HG03108 (cell line): ENCODE measurements around the gene MAT1A.

Experiments used
- ATAC-seq: cut with Tn5 transposase; IDR thresholded peaks from one replicate; pipeline ENCODE4 v1.9.1; 2021; ENCODE audit warnings: moderate library complexity; ENCODE audit not compliant: unreplicated experiment

The MAT1A gene

DNA sequence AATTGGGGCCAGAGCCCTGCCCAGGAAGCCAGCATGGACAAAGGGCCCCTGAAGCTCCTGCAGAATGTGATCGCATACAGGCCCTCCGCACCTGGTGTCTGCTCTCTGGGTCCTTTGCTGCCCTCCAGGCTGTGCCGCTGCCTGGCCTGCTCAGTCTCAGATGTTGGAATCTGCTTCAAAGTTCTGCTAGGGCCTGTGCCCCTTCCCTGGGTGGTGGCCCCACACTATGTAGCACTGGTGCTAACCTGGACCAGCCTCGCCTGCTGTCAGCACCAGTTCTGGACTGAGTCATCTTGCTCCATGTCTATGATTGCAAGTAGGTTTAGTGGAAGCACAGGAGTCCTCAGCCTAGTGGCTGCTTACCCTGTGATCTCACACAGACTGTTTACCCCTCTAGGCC is 6.3 kb downstream of the MAT1A start:
- ATAC-seq: no peak

DNA sequence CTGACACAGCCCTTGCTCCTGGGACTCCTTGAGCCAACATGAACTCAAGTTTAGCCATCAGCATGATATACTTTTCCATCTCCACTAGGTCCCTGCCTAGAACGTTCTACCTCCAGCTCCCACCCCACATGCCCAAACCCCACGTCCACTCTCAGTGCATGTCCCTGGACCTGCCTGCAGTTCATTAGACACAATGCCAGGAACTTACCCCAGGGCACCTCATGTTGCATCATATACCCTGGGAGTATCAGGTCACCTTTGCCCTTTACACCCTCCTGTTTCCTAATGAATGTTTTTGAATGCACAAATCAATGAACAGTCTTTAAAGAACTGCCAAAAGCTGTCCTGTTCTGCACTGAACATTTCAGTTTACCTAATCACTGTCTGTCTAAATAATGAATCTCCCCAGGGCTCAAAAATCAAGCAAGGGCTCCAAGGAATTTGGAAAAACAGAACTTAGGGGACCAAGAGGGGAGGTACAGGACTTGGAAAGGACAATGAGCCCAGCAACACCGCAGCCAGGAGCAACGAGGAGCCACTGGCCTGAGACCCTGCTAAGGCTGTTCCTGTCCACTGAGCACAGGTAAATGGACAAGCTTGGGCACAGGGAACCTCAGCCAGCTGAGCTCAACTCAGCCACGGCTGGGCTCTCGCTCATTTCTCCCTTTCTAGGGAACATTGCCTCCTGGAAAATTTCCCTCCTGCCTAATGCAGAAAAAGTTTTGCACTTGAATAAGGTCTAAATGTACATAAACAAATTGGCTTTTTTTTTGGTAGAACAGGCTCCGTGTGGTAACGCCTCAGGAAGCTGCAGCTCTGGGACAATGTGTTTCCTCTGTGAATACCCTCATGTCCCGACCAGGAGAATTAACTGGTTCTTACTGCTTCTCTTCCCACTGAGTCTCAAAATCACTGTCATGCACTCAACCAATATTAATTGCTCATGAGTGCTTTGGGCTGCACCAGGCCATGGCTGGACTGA is 7.4 kb downstream of the MAT1A start:
- no peak for ATAC-seq

DNA sequence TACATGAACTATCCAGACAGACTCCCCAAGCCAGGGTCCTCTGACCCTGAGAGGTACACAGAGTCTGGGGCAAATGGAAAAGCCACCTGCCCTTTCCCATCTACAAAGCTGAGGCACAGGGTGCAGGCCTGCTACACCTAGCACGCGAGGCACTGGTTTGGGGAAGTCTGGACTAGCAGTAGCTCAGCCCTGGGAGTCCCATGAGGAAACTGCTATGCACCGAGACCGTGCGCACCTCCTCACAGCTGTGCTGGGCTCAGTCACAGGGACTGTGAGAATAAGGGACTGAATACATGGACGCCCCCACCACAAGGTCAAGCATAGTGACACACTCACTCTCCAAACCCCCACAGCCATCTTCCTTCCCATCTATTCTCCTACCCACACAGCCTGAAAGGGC is 8.2 kb downstream of the MAT1A start:
- peak; percentile 73 for ATAC-seq

DNA sequence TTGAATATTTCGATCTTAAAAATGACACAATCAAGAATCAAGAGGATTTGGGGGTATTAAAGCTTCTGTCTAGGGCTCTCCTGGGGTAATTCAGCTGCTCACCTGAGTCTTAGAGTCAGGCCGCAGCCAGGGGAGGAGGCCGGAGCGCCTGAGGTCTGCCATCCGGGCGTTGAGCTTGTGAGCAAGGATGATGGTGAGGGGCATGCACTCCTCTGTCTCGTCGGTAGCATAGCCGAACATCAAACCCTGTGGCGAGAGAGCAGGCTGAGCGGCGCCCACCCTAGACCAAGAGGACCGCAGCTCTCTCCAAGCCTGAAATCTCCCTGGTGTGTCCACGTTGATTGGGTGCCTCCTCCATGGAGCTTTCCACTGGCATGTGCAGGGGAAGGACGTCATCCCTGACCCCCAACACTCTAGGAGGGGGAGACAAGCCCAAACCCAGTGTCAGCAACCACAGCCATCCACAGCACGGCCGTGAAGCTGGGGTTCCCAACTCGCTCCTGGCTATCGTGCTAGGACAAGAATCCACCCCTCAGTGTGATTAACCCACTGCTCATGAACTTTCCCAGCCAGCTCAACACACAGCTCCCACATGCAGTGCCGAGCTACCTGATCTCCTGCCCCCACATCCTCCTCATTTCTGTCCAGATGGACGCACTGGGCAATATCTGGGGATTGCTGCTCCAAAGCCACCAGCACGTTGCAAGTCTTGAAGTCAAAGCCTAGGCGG is 9.2 kb downstream of the MAT1A start:
- ATAC-seq: no peak

DNA sequence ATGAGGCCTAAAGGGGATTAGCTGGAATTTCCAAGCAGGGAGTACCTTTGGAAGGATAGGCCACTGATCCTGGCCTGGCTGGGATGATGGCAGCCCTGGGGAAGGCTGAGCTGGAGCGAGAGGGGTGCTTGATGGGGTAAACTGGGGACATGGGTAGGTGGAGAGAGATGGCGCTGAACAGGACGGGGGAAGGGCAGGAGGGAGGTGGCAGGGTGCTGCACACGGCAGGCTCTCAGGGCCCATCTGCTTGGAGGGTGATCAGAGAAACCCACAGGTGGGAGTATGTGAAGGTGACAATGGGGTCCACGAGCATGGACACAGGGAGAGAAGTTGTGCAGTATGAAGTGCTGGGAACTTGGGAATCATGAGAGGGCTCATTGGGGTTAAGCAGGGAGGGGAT is 10.3 kb downstream of the MAT1A start:
- ATAC-seq: no peak

DNA sequence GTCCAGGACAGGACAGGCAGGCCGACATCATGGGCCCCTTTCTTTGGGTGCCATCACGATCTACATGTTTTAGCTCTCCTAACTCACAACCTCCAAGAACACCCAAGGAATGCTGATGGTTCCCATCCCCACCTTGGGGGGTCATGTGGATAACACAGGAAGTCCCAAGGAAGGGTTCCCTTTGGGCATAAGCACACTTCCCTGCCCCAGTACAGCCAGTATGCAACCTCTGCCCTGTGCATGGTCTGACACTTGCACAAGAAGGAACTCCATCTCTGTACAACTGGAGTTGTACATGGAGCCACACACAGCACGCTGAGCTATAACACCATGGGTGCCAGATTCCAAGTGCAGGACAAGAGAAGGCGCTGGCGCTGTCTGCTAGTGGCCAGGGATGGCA is 11.0 kb downstream of the MAT1A start:
- no peak for ATAC-seq

DNA sequence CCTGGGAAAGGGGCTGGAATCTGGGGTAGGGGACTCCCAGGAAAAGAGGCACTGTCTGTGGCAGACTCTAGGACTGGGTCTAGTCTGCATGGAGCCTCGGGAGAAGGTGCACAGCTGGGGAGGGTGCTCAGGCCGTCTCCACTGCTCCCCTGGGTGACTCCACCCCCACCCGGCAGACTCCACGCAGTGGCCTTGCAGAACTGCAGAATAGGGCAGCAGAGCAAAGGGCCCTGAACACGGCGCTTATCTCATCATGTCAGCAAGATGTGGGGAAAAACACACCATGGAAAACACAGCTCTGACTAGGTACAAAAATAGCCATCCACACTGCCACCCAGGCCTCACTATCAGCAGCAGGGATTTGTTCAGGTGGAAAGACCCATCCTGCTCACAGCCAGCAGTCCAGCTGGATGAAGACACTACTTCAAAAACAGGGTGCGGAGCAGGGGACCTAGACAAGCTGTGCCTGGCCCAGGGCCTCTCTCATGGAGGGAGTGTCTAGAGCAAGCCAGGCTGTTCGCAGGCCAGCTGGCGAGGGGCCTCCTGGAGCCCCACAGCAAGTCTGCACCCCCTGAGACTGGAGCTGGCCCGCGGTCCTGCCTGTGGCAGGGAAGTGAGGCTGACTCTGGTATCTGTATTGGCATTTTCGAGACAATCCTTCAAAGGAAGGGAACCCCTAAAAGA is 11.7 kb downstream of the MAT1A start:
- ATAC-seq: no peak

DNA sequence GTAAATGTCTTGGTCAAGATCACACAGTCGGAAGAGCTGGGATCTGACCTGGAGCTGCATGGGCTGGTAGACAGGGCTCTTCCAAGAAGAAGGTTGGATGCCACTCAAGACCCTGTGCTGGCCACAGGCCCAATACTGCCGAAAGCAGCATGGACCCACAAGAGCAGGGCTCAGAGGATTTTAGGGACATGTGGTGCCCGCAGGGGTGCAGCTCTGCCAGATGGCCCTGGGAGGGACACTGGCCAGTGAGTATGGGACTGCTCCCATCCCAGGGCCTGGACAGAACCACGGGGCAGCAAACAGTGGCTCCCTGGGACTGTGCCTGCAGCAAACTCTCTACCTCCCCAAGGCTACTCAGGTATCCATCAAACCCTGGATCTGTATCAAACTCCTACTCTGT is 12.4 kb downstream of the MAT1A start:
- ATAC-seq: no peak

DNA sequence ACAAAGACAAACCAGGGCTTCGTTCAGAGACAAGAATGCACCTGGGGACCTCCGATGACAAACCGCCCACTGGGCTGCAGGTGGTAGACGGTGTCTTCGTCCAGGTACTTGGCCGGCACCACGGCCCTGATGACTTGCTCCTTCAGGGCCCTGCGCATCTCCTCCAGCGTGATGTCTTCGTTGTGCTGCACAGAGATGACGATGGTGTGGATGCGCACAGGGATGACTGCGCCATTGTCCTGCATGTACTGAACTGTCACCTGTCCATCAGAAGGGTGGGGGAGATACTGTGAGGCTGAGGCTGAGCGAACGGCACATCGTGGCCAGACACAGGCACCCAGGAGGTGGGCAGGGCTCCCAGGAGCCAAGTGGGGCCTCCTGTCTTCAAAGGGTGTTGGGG is 13.1 kb downstream of the MAT1A start:
- no peak for ATAC-seq

DNA sequence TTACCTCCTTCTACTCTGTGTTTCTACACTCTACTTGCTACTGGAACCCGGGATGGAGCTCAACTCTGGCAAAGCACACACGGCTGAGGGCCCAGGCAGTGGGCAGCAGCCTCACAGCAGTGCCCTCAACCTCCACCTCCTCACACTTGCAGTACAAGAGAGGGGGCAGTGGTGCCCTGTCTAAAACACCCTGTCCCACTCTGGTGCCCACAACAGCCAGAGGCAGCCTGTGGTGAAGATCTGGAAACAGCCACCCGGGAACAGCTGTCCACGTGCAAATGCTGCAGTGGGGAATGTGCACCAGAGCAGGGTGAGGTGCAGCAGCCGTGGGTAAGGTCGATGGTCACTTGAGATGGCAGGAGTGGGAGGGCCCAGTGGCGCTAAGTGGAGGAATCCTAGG is 13.7 kb downstream of the MAT1A start:
- no peak for ATAC-seq

DNA sequence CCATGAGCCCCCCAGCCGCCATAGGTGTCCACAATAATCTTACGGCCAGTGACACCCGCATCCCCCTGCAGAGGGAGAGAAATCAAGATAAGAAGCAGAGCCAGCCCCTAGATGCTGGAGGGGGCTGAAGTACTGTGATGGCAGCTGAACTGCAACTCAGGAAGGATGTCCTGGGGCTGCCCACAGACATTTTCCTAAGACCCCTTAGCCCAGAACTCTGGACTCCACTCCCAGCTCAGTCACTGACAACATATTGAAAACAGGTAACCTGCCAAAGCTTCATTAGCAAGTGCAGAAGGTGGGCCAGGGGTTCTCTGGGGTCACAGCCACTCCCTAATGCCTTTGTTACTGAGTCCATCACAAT is 14.3 kb downstream of the MAT1A start:
- no peak for ATAC-seq

DNA sequence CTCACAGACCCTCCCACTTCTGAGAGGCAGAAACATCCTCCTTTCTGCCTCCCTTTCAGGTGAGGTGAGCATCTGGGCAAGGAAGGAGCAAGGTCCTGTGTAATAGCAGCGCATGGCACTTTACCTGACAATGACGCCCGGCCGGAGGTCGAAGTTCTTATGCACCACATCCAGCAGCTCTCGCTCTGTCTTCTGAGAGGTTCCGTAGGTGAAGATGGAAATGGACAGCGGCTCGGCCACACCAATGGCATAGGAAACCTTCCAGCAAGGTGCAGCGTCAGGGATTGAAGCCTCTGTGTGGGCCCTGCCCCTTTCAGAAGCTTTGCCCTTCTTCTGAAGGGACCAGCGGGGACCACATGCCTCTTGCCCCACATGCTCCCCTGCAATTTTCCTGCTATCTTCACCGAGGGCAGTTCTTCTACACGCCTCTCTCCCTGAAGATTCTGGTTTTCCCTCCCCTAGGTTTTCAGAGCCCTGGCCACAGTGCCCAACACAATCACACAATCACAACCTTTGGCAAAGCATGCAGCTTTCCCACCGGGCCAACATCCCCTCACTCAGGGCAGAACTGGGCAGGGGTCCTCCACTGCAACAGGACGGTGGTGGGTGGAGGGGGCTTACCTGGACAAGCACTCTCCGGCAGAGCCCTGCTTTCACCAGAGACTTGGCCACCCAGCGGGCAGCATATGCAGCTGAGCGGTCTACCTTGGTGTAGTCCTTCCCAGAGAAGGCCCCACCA is 14.9 kb downstream of the MAT1A start:
- ATAC-seq: no peak

DNA sequence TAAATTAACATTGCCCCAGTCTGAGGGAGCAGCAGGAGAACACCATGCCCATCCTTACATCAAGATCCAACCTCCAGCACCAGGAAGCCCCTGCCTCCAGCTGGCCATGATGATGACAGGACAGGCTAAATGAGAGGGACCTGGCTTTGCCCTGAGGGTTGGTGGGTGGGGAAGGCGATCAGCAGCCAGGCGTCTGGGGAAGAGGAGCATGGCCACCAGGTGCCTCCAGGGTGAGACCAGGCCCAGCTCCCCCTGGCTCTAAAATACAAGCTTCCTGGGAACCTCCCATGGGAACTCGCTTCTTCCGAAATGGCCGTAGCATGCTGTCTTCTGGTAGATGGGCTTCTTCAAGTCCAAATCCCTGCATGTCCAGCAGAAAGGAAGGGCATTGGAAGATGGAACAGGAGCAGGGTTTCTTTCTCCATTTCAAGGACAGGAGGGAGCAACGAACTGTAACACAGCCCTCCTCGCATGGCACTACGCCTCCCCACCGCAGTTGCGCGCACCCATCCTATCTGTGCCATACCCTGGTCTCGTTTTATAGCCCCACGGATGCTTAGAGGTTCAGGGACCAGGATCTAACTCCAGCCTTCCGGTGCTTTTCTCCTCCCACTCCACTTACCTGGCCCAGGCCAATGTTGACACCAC is 15.8 kb downstream of the MAT1A start:
- ATAC-seq: no peak

DNA sequence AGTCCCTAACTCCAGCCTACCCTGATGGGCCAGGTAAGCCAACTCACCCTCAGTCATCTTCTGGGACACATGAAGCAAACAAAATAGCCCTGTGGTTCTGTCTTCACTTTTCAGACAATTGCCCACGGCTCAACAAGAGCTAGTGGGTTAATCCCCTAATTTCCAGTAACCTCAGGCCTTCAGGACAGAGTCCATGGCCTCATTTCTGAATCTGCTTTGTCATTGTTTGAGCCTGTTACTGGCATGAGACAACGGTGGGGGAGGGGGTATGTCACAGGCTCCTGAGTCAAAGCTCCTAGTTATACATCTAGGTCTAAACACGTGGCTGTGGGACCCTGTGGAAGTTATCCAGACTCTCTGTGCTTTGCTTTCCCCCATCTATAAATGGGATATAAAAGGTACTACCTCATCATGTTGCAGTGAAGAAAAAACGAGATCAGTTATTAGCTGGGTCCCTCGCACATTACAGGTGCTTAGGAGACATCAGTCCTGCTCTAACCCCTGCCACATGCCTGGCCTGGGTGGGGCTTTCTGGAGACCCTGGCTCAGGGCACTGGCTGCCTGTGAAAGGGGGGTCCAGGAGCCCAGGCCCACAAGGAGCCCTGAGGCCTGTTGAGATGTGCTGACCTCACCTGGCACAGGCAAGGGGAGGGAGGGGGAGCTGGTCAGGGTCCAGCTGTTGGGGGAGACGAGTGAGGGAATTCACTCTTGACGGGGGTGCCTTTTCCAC is 16.5 kb downstream of the MAT1A start:
- no peak for ATAC-seq

DNA sequence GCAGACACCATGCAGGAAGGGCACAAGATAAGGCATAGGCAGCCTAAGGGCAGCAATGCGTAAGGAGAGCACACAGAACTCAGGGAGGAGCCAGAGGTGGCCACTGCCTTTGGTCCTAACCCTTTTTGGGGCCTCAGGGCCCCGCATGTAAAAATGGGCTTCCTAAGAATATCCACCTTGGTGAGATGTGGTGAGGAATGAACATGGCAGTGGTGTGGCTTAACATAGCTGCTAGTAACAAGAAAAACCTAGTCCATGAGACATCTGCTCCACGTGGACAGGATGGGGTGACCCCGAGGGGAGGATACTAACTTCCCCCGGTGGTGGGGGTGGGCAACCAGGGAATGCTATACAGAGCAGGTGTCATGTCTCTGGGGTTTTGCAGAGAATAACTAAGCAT is 18.0 kb downstream of the MAT1A start:
- ATAC-seq: no peak

DNA sequence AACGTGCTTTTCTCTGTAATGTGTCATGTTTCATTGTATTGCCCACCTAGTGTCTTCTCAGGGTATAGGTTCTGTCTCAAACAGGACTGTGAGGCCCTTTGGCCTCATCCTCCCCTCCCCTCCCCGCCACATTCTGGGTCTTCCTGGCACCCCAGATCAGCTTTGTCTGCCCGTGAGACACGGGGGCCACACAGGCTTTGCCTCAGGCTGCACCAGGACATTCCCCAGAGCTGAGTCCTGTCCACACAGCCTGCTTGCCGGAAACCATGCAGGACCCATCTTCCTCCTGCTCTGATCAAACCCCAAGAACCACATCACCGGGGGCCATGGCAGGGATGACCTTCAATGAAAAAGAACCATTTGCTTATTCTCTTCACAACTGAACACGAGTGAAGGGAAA is 18.6 kb downstream of the MAT1A start:
- no peak for ATAC-seq

DNA sequence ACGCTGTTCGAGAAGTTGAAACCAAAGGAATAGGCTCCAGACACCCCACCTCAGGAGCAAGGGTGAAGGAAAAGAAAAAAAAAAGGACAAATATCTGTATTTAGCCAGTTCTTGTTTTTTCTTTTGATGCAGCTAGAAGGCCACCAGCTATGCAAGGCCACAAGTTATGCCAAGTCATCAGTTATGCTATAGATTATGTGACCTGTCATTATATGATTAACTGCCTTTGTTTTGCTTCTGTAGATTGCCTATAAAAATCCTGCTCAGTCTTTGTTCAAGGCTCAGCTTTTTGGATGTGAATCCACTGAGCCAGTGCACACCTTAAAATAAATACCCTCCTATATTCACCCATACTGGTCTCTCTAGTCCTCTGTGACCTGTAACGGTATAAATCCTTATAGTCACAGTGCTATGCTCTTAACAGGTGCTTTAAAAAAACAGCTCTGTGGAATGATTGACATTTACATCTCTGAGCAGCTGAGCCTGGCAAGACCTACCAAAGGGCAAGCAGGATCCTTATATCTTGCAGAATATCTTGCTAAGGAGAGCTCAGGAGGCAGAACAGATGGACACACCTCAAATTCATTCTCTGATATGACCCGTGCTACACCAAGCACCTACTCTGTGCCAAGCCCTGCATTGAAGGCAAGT is 20.4 kb downstream of the MAT1A start:
- ATAC-seq: no peak

DNA sequence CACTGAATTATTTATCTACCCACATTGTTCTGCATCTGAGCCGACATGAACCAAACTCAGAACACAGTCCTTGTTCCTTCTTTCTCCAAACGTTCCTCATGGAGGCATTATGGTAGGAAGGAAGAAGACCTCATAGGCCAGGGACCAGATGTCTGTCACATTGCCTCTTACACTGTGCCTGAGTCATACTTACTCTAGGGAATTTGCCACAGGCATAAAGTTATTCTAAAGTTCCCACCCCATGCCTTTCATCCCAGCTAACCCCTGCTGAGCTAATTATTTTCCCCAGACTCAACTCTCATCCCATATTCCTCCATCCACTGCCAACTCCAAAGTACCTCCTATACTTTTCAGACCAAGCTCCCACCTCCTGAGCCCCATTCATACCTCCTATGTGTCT is 21.2 kb downstream of the MAT1A start:
- ATAC-seq: no peak

DNA sequence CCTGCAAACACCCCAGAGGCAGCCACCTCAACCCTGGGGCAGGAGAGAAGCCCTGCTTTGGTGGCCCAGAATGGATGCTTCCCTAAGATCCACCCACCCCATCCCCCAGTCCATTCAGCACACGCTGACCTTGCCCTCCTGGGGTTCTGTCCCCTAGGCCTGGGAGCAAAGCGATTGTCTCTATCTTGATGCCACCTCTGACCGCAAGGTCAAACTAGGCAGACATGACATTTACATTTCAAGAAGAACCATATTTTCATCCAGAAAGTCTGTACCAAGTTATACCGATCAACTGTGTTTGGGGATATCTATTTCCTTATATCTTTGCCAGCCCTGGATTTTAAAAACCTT is 23.0 kb downstream of the MAT1A start:
- ATAC-seq: no peak
